Fibroblast of lung (primary cell): ENCODE measurements around the gene SMIM7.

Source experiments
- CTCF ChIP-seq, 2 donors: IDR thresholded peaks in 1 of 2; conservative IDR thresholded peaks in 1 of 2; 1 replicate in 1 of 2; 2 replicates in 1 of 2; pipeline ENCODE4 v1.5.1; 2011 to 2012; ENCODE audit warnings: low read length in 2 of 2, control low read depth in 1 of 2, inconsistent platforms in 1 of 2, low read depth in 1 of 2, mild to moderate bottlenecking in 1 of 2
- EZH2 ChIP-seq: IDR thresholded peaks from 2 replicates; pipeline ENCODE4 v1.5.1; 2012; ENCODE audit warnings: low read length, control low read depth, mild to moderate bottlenecking; ENCODE audit errors: missing control alignments

- no peak for TF ChIP-seq CTCF (conservative IDR thresholded peaks at IDR 0.05 in 1 of 2, IDR thresholded peaks at IDR 0.05 in 1 of 2; ENCODE audit: low read depth in 1 of 2, low read length in 2 of 2)
- TF ChIP-seq EZH2 = no peak
These were observed 56.9 kb downstream of the SMIM7 start for GRCh38 chr19:16603090-16603489.
